Measurements from ENCODE around the gene PSPH.

PSPH gene

GRCh38 chr7:56009695-56010094, 41.5 kb downstream of the PSPH start:
- DNase-seq (ENCODE audit: low read depth) = no peak
- H3K4me3 ChIP-seq (ENCODE audit: low read depth, low read length) = no peak overlapping the region
- TF ChIP-seq MAX (IDR thresholded peaks at IDR 0.05; ENCODE audit: low read depth, low read length) (no peak), POLR2A (IDR thresholded peaks at IDR 0.05; ENCODE audit: extremely low read depth, insufficient read length) (no peak), CTCF (IDR thresholded peaks at IDR 0.05; ENCODE audit: low read depth, low read length) (no peak), MYC (IDR thresholded peaks at IDR 0.05; ENCODE audit: low read depth, low read length) (no peak)

- no peak for DNase-seq (ENCODE audit: low read depth)
- H3K4me3 ChIP-seq (ENCODE audit: low read depth, low read length) = no peak overlapping the region
- TF ChIP-seq POLR2A (IDR thresholded peaks at IDR 0.05; ENCODE audit: extremely low read depth, insufficient read length) (no peak), MYC (IDR thresholded peaks at IDR 0.05; ENCODE audit: low read depth, low read length) (no peak), CTCF (IDR thresholded peaks at IDR 0.05; ENCODE audit: low read depth, low read length) (no peak), MAX (IDR thresholded peaks at IDR 0.05; ENCODE audit: low read depth, low read length) (no peak)
Observed at GRCh38 chr7:56007891-56008290, 43.4 kb downstream of the PSPH start.

- TF ChIP-seq MYC (IDR thresholded peaks at IDR 0.05; ENCODE audit: low read depth, low read length) (0 out of 2 replicates have a peak, but pooled peaks have one; percentile 17), MAX (IDR thresholded peaks at IDR 0.05; ENCODE audit: low read depth, low read length) (no peak)
- no peak overlapping the region for H3K4me3 ChIP-seq (ENCODE audit: low read depth, low read length)
- DNase-seq (ENCODE audit: low read depth) = peak; percentile 83
Observed at GRCh38 chr7:56007167-56007652, 44.0 kb downstream of the PSPH start.

- no peak for DNase-seq (ENCODE audit: low read depth)
Observed at GRCh38 chr7:56003749-56004148, 47.5 kb downstream of the PSPH start.

GRCh38 chr7:55996856-55997500, 54.3 kb downstream of the PSPH start:
- no peak for TF ChIP-seq POLR2A (IDR thresholded peaks at IDR 0.05; ENCODE audit: extremely low read depth, insufficient read length)
- TF ChIP-seq MAX (IDR thresholded peaks at IDR 0.05; ENCODE audit: low read depth, low read length) = no peak
- no peak for TF ChIP-seq CTCF (IDR thresholded peaks at IDR 0.05; ENCODE audit: low read depth, low read length)
- TF ChIP-seq MYC (IDR thresholded peaks at IDR 0.05; ENCODE audit: low read depth, low read length) = no peak
- no peak overlapping the region for H3K4me3 ChIP-seq (ENCODE audit: low read depth, low read length)
- no peak for DNase-seq (ENCODE audit: low read depth)

More at GRCh38 chr7:56003749-56004148, 47.5 kb downstream of the PSPH start:
- no peak overlapping the region for H3K4me3 ChIP-seq (ENCODE audit: low read depth, low read length)
- TF ChIP-seq POLR2A (IDR thresholded peaks at IDR 0.05; ENCODE audit: extremely low read depth, insufficient read length) = no peak
- TF ChIP-seq CTCF (IDR thresholded peaks at IDR 0.05; ENCODE audit: low read depth, low read length) = no peak
- TF ChIP-seq MAX (IDR thresholded peaks at IDR 0.05; ENCODE audit: low read depth, low read length) = no peak
- no peak for TF ChIP-seq MYC (IDR thresholded peaks at IDR 0.05; ENCODE audit: low read depth, low read length)

GRCh38 chr7:55992346-55992745, 58.9 kb downstream of the PSPH start:
- TF ChIP-seq CTCF (IDR thresholded peaks at IDR 0.05; ENCODE audit: low read depth, low read length) = no peak
- TF ChIP-seq POLR2A (IDR thresholded peaks at IDR 0.05; ENCODE audit: extremely low read depth, insufficient read length) = no peak
- TF ChIP-seq MAX (IDR thresholded peaks at IDR 0.05; ENCODE audit: low read depth, low read length) = no peak
- TF ChIP-seq MYC (IDR thresholded peaks at IDR 0.05; ENCODE audit: low read depth, low read length) = no peak
- H3K4me3 ChIP-seq (ENCODE audit: low read depth, low read length) = no peak overlapping the region
- DNase-seq (ENCODE audit: low read depth) = no peak
